Spleen (tissue), 7 donors: ENCODE data around the gene TMOD2.

Experiments used
- POLR2A ChIP-seq, 3 donors: fragments of 450-650 bp; IDR thresholded peaks; one replicate each; pipeline ENCODE4 v1.5.1; 2017; ENCODE audit warnings: antibody characterized with exemption in 3 of 3, mild to moderate bottlenecking in 1 of 3
- POLR2AphosphoS5 ChIP-seq, 3 donors: sonication (generic); formaldehyde crosslinking; IDR thresholded peaks; one replicate each; pipeline ENCODE4 v1.5.1; 2017; ENCODE audit warnings: antibody characterized with exemption in 3 of 3
- TF ChIP-seq, protein P1 (sequence below), 11 experiments: fragments of 200-600 bp in 7 of 11; fragments of 450-650 bp in 4 of 11; sonication (generic) in 4 of 11; IDR thresholded peaks in 8 of 11; conservative IDR thresholded peaks in 3 of 11; 1 replicate in 7 of 11; 2 replicates in 4 of 11; pipeline versions ENCODE4 v1.4.0 to v1.8.0; 2016 to 2021; ENCODE audit warnings: antibody characterized with exemption in 11 of 11, inconsistent platforms in 4 of 11, mild to moderate bottlenecking in 1 of 11
- donor health status: DM: no; HTN: no; CAD: no; lungs with moderate emphysema.
- donor health status: DM: no; HTN: no; CAD: no.
- donor health status: DM: no; HTN: no; CAD: no.

- TF ChIP-seq POLR2A (IDR thresholded peaks at IDR 0.05) (no peak), POLR2AphosphoS5 (IDR thresholded peaks at IDR 0.05) (peak in 1 of 3 donors; percentile 81)
- TF ChIP-seq, protein P1, sequence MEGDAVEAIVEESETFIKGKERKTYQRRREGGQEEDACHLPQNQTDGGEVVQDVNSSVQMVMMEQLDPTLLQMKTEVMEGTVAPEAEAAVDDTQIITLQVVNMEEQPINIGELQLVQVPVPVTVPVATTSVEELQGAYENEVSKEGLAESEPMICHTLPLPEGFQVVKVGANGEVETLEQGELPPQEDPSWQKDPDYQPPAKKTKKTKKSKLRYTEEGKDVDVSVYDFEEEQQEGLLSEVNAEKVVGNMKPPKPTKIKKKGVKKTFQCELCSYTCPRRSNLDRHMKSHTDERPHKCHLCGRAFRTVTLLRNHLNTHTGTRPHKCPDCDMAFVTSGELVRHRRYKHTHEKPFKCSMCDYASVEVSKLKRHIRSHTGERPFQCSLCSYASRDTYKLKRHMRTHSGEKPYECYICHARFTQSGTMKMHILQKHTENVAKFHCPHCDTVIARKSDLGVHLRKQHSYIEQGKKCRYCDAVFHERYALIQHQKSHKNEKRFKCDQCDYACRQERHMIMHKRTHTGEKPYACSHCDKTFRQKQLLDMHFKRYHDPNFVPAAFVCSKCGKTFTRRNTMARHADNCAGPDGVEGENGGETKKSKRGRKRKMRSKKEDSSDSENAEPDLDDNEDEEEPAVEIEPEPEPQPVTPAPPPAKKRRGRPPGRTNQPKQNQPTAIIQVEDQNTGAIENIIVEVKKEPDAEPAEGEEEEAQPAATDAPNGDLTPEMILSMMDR (IDR thresholded peaks at IDR 0.05 in 8 of 11, conservative IDR thresholded peaks at IDR 0.05 in 3 of 11) = no peak
Measured at GRCh38 chr15:51806123-51806522, 54.7 kb downstream of the TMOD2 start.
